ENCODE data around the gene NUP37.
A peak's percentile ranks its signal among the peaks of the same experiment; 100 is the strongest.
"Not testable (repeated sequence)": the region's sequence is repeated elsewhere in the genome, so short reads cannot be mapped to it uniquely, and the experiment has no call there.

Gene NUP37

GRCh38 chr12:102089228-102089835 lies 30.6 kb downstream of the NUP37 start:
- DNase-seq (ENCODE audit: low read depth) = not testable (repeated sequence)

- DNase-seq (ENCODE audit: low read depth) = no peak
Measured at GRCh38 chr12:102080842-102081241, 39.1 kb downstream of the NUP37 start.

DNA sequence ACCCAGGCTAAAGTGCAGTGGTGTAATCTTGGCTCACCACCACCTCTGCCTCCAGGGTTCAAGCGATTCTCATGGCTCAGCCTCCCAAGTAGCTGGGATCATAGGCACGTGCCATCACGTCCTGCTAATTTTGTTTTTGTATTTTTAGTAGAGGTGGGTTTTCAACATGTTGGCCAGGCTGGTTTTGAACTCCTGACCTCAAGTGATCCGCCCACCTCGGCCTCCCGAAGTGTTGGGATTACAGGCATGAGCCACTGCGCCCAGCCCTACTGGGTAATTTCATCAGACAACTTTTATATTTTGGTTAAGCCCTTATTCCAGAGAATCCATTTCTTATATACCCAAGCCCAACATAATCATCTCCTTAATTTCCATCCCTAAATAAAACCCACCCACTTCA lies 47.8 kb downstream of the NUP37 start:
- not testable (repeated sequence) for DNase-seq (ENCODE audit: low read depth)

- DNase-seq (ENCODE audit: low read depth) = no peak
Measured at GRCh38 chr12:102069707-102070106, 50.2 kb downstream of the NUP37 start.

DNA sequence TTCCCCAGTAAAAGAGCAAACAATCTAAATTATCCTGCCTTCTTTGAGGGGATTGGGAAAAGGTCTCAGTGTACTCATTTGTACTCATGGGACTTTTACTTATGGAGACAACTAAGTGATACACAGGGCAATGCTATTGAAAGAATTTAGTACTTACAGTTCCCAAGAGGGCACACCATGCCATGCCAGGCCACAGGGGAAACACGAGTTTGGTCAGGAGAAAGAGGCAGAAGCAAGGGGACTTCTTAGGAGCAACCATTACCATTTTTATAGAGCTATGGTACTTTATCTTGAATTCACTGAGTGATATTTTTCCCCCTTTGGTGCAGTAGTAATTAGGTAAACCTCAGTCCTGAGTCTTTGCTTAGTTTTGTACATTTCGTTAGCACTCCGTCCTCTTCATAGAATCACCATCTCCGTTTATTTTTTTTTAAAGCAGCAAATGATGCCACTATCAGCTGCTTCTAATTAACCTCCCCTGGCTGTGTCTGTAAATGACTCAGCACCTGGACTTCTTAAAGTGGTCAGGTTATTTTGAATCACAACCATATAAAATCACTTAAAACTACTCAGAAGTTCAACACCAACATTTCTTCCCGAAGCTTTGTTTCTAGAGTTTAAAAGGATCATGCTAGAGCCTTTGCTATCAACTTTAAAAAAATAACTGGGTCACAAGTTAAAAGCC lies 52.2 kb downstream of the NUP37 start:
- DNase-seq (ENCODE audit: low read depth) = no peak

DNA sequence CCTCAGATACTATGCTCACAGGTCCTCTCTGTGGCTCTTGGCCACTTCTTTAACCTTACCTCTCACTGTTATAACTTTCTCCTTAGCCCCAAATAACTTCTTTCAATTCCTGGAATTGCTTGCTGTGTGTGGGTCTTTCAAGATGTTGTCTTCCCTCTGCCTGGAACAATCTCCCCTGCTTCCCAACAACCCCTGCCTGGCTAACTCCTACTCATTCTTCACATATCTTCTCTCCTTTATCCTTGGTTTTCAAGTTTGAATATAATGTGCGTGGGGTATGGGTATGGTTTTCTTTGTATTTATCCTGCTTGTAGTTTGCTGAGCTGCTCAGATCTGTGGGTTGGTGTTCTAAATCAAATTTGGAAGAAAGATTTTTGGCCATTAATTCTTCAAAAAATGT lies 55.4 kb downstream of the NUP37 start:
- no peak for DNase-seq (ENCODE audit: low read depth)

DNA sequence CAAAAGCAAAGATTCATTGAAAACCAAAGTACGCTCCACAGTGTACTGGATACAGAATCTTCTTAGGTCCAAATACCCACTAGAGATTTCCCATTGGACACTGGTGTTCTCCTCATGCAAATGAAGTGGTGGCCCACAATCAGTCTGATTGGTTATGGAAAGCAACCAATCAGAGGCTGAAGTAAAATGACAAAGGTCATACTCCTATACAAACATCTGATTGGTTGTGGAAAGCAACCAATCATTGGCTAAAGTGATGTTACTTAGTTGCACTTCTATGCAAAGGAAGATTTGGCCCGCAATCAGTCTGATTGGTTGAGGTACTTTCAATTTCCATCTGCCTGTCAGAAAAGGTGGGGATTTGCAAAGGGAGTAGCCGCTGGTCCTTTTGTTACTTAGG lies 56.8 kb downstream of the NUP37 start:
- DNase-seq (ENCODE audit: low read depth) = no peak

- no peak for DNase-seq (ENCODE audit: low read depth)
Measured at GRCh38 chr12:102062419-102062806, 57.5 kb downstream of the NUP37 start.

DNA sequence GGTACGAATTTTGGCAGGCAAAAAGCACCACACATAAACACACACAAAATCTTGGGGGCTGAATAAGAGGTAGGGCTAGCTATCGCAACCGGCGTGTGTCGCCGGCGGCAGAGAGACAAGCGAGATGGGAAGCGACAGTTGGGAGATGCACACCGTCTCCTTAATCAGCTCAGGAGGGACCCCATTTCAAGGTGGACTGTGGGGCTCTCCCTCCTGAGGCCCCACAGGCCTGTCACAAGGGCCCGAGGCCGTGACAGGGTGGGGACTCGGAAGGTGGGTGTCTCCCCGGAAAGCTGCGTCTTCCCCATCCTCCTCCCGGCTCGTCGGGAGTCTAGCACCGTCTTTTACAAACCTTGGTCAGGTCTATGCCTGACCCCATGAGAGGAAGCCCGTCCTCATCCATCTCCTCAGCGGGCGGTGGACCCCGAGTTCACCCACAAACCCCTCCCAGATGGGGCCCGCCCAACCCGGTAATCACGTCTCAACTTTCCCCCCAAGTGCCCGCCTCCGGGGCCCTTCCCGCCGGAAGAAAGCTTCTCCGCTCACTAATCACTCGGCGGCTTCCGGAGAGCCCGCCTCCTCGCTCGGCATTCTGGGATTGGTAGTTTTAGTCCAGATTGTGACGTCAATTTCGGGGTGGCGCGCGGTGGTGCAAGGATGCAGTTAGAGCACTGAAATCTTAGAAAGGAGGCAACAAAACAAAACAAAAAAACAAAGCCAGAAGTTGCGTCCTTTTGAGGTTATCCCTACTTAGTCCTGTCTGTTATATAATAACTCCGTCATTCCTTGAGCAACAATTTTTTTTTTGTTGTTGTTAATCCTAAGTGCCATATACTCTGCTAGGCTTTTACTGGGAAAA lies 58.1 kb downstream of the NUP37 start, which contains the start of gene WASHC3:
Gene WASHC3, minus strand, starts transcription at position 432 of the 859 bp plus-strand sequence. Its CDS starts 29 bp downstream, at position 403.
- peak; percentile 92 for DNase-seq (ENCODE audit: low read depth)

DNA sequence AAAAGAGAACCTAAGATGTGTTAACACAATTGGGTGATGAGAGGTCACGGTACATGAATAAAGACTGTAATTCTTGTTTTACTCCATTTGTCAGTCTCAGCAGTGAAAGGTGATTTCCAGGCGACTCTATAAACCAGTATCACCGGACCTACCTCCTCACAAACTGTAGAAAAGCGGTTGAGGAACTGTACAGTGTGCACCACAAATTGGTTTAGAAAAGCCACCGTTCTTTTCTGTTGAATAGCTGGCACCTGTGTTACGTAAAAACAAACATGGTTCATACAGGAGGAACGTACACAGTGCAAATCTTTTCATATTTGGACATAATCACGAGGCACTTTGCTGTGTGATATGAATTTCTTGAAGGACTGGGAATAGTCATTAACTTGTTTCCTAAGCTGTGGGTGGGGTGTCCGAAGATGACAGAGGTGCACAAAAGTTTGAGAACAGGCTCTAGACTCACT lies 58.8 kb downstream of the NUP37 start:
- no peak for DNase-seq (ENCODE audit: low read depth)

- DNase-seq (ENCODE audit: low read depth) = no peak
Measured at GRCh38 chr12:102059343-102059742, 60.6 kb downstream of the NUP37 start.

DNA sequence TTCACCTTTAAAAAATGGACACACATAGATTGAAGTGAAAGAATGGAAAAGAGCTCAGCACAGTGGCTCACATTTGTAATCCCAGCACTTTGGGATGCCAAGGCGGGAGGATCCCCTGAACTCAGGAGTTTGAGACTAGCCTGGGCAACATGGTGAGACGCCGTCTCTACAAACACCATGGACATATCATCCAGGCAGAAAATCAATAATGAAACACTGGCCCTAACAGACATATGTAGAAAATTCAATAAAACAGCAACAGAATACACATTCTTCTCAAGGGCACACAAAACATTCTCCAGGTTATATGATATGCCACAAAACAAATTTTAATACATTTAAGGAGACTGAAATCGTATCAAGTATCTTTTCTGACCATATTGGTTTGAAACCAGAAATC lies 65.6 kb downstream of the NUP37 start:
- no peak for DNase-seq (ENCODE audit: low read depth)

GRCh38 chr12:102053062-102053349 lies 66.9 kb downstream of the NUP37 start:
- no peak for DNase-seq (ENCODE audit: low read depth)

- DNase-seq (ENCODE audit: low read depth) = no peak
Measured at GRCh38 chr12:102052192-102053061, 67.5 kb downstream of the NUP37 start.

DNA sequence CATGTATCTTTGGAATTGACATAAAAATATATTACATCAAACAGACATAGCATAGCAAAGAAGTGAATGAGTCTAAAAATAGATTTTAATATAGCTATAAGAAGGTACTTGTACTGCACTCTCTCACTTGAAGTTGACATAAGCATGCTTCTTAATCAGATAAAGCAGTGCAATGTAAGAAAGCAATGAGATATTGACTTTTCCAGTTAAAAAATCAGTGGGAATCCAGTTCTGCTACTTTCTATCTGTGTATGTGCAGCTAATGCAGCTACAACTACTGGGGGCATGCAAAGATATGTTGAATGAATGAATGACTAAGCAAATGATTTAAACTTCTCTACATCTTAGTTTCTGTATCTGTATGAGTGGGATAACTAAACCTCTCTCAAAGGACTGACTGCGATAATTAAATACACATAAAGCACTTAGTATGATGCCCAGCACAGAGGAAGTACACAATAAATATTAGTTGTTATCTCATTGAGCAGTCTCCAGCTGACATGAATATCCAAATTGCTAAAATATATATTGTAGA lies 68.4 kb downstream of the NUP37 start:
- DNase-seq (ENCODE audit: low read depth) = no peak

DNA sequence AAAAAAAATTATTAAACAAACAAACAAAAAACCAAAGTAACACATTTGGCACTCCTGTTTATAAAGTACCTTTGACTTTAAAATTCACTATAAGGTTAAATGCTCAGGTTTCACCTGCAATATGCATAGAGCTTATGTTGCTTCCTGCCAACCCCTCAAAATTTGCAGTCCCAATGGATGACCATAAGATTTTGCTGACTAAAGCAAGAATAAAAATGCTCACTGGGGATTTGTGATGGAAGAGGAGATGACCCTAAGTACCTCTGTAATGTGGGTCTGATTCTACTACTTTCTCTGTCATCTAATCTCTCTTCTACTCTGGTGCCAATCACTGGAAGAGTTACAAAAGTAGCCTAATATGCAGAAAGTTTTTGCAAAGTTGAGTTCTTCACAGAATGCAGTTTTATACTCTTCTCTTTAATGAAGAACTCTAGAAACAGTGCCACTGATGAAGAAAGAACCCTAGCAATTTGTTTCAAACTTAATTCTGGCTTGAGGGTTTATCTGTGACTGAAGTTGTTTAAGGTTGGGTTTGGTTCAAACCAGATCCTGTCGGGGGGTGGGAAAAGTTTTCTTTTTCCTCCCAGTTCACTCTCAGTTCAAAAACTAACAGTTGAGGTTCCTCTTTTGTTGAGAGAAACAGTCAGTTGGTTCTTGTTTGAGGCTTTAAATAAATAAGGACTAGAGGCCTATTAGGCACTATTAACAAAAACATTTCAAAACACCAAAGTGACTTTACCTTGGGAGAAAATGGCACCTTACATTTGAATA lies 69.1 kb downstream of the NUP37 start:
- no peak for DNase-seq (ENCODE audit: low read depth)

- no peak for DNase-seq (ENCODE audit: low read depth)
Measured at GRCh38 chr12:102043928-102044327, 76.0 kb downstream of the NUP37 start.

DNA sequence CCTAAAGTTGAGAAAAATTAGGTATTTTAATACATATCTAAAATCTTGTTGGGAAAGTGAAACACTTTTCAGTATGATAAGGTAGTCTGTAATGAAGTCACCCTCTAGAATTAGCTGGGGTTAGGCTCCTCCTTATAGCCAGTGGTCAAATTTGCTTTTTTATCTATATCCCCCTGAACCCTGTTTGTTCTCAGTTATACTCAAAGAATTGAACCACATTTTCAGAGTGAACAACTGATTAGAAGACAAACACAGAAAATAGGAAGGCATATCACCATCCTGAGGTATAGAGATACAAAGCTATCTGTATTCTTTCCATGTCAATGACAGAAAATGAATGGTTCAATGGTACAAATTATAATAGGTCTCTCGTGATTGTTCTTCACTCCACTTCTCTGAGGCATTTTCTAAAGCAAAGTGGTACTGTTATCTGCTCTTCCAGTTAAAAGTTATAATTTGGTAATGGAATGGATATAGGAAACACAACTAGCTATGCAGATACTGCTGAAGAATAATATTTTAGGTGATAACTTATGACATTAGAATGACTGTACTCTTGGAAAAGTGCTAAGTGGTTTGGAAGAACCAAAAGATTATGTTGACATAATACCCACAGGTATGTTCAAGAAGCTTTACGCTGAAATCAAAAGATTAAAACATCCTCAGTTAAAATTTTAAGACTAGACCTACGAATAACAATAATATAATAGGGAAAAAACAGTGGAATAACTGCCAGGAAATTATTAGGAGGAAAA lies 85.7 kb downstream of the NUP37 start:
- DNase-seq (ENCODE audit: low read depth) = no peak

- DNase-seq (ENCODE audit: low read depth) = no peak
Measured at GRCh38 chr12:102031852-102032251, 88.1 kb downstream of the NUP37 start.

- DNase-seq (ENCODE audit: low read depth) = no peak
Measured at GRCh38 chr12:102029141-102029540, 90.8 kb downstream of the NUP37 start.

Measured in activated T-helper 9 cell treated with anti-CD3 and anti-CD28 coated beads, Interleukin-2, amount 50 U/mL, for 16 hours (primary cell).